Activated CD8-positive, alpha-beta memory T cell treated with anti-CD3 and anti-CD28 coated beads, Interleukin-2, amount 50 U/mL, for 4 hours (primary cell): Measurements from ENCODE around the gene LINGO3.
A peak's percentile ranks its signal among the peaks of the same experiment; 100 is the strongest.

ENCODE experiments used
- DNase-seq: peaks from one replicate; pipeline ENCODE4 v3.0.0-alpha.2; 2020

The LINGO3 gene

DNA sequence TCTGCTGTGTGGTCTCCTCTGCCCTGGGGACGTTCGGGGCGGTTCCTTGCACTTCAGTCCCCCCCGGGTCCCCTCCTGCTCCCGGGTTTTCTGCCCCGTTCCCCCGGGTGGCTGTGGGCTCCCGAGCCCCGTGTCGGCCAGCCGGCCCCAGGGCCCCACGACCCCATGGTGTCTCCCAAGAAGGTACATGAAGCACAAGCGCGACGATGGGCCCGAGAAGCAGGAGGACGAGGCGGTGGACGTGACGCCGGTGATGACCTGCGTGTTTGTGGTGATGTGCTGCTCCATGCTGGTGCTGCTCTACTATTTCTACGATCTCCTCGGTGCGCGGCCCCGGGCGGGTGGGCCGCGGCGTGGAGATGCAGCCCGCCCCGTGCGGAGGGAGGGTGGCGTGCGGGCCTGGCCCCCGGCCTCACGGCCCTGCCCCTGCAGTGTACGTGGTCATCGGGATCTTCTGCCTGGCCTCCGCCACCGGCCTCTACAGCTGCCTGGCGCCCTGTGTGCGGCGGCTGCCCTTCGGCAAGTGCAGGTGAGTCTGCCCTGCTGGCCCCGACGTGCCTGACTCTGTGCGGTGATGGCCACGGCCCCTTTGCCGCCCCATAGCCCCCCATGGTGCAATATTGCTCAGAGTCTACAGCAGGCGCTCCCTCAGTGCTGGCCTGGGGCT is 31.8 kb upstream of the LINGO3 start:
- DNase-seq, result no peak

DNA sequence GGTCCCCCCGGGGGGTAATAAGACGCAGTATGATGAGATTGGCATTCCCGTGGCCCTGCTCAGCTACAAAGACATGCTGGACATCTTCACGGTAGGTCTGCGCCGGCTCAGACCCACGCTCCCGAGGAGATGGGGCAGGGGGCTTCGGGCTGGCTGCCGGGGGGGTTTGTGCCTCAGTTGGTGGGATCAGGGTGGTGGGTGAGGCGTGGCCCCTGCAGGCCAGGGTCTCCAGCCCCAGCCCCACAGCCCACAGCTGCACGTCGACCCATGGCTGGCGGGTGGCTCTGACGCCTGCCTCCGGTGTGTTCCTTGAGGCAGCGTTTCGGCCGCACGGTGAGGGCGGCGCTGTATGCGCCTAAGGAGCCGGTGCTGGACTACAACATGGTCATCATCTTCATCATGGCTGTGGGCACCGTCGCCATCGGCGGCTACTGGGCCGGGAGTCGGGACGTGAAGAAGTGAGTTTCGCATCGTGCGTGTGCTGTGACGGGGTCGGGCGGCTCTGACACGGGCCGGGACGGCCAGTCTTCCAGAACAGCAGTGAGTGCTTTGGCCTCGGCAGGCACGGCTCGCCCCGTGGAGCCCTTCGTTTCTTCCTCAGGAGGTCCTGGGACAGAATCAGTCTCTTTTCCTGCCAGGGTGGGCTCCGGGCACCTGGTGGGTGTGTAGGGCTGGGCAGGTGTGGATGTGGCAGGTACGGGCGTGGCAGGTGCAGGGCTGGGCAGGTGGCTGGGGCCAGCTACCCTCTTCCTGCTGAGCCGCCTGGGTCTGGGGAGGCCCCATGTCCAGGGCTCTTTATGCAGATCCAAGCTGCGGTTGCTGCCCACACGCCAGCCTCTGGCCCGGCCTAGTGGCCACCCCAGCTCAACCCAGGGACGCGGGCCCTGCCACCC is 31.0 kb upstream of the LINGO3 start:
- DNase-seq, result no peak

DNA sequence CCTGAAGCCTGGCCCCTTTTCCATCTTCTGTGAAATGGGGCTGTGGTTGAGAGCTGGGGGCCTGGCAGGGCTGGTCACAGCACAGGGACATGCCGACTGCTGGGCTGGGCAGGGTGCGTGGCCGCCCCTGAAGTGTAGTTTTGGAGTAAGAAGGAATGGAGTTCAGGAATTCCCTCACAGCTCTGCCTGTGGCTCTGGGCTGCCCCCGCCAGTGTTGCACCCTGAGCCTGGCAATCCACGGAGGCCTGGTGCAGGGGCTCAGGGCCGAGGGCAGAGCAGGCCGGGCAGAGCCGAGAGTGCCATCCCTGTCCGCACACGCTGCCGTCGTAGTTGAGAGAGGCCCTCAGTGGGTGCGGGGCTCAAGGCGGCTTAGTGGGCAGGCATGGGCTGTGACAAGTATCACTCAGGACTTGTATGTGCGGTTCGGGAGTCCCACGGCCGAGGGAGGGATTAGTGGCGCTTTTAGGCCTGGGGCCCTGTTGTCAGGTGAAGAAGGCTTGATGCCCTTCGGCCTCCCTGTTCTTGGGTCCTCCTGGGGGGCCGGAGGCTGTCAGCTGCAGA is 30.2 kb upstream of the LINGO3 start:
- no peak for DNase-seq

DNA sequence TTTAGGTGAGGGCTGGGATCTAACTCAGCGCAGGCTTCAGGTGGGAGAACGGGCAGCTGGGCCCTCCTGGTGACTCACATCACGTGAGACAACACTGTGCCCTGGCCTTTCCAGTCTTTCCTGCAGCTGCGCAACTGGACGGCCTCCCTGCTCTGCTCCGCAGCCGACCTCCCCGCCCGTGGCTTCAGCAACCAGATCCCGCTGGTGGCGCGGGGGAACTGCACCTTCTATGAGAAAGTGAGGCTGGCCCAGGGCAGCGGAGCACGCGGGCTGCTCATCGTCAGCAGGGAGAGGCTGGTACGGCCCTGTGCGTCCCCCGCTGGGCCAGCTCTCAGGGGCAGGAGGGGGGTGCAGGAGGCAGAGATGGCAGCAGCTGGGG is 29.4 kb upstream of the LINGO3 start:
- no peak for DNase-seq

DNA sequence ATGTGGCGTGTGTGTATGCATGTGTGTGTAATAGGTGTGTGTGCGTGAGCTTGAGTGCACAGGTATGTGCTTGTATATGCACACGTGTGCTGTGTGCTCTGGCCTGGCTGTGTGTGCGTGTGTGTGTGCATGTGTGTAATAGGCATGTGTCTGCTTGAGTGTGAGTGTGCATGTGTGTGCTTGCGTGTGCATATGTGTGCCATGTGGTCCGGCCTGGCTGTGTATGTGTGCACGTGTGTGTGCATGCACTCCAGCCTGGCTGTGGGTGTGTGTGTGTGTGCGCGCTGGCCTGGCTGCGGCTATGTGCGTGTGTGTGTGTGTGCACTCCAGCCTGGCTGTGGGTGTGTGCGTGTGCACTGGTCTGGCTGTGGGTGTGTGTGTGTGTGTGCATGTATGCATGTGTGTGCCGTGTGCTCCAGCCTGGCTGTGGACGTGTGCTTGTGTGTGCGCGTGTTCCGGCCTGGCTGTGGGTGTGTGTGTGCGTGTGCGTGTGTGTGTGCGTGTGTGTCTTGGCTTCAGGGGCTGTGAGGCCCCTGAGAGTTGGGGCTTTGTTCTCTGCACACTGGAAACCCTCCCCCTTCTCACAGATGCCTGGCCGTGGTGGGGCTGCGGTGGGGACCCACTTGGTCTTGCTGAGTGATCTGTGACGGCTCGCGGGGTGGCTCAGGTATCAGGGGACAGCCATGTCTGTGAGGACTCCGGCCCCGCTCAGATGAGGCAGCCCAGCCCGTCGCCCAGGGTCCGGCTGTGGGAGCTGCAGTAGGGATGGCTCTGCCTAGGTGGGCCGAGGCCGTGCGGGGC is 28.8 kb upstream of the LINGO3 start:
- no peak for DNase-seq

DNA sequence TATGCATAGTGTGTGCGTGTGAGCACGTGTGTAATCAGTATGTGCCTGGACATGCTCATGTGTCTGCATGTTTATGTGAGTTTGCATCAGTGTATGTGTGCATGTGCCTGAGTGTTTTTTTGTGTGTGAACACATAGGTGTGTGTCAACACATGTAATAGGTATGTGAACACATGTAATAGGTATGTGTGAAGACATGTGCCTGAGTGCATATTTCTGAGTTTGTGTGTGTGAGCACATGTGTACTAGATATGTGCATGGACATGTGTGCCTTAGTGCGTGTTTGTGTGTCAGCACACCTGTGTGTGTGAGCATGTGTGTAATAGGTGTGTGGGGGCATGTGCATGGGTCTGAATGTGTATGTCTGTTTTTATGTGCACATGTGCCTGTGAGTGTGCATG is 27.9 kb upstream of the LINGO3 start:
- DNase-seq, result no peak

DNA sequence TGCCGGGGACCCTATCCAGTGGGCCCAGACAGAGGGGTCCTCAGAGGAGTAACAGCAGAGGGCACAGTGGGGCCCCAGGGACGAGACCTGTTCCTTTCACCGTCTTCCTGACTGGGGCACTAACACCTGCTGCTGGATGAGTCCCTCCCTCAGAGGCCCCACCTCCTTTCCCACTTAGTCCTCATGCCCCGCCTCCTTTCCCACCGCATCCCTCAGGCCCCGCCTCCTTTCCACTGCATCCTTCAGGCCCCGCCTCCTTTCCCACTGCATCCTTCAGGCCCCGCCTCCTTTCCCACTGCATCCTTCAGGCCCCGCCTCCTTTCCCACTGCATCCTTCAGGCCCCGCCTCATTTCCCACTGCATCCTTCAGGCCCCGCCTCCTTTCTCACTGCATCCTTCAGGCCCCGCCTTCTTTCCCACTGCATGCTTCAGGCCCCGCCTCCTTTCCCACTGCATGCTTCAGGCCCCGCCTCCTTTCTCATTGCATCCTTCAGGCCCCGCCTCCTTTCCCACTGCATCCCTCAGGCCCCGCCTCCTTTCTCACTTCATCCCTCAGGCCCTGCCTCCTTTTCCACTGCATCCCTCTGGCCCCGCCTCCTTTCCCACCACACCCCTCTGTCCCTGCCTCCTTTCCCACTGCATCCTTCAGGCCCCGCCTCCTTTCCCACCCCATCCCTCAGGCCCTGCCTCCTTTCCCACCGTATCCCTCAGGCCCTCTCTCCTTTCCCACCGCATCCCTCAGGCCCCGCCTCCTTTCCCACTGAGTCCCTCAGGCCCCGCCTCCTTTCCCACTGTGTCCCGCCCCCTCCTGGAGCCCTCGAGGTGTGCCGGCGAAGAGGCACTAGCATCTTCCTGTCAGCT is 27.3 kb upstream of the LINGO3 start:
- DNase-seq, result no peak

DNA sequence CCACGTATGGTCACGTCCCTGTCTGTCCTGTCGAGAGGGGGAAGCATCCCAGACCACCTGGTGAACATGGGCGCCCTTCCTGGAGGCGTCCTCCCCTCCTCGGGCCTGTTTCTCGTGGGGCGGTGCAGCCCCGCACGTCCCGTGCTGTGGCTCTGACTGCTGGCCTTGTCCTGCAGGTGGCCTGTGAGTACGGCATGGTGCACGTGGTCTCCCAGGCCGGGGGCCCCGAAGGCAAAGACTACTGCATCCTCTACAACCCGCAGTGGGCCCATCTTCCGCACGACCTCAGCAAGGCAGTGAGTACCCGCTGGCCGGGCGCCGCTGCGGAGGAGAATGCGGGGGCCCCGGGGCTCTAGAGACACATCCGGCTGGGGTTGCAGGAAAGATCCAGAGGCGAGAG is 26.5 kb upstream of the LINGO3 start:
- no peak for DNase-seq

DNA sequence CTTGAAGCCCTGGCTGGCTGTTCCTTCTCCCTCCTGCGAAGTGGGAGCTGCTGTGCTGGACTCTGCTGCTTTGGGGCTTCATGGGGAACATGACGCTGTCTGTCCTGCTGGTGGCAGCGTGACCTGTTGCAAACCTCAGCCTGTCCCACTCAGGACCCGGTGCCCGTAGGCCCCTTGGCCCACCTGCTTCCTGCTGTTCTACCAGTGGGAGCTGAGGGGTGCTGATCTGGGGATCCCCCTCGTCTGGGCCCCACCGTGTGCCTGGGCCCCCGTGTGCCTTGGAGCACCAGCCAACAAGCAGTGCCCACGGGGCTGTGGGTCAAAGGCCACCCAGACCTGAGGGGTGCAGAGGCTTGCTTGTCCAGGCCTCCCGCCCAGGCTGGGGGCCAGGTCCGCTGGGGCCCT is 25.9 kb upstream of the LINGO3 start:
- DNase-seq, result no peak

DNA sequence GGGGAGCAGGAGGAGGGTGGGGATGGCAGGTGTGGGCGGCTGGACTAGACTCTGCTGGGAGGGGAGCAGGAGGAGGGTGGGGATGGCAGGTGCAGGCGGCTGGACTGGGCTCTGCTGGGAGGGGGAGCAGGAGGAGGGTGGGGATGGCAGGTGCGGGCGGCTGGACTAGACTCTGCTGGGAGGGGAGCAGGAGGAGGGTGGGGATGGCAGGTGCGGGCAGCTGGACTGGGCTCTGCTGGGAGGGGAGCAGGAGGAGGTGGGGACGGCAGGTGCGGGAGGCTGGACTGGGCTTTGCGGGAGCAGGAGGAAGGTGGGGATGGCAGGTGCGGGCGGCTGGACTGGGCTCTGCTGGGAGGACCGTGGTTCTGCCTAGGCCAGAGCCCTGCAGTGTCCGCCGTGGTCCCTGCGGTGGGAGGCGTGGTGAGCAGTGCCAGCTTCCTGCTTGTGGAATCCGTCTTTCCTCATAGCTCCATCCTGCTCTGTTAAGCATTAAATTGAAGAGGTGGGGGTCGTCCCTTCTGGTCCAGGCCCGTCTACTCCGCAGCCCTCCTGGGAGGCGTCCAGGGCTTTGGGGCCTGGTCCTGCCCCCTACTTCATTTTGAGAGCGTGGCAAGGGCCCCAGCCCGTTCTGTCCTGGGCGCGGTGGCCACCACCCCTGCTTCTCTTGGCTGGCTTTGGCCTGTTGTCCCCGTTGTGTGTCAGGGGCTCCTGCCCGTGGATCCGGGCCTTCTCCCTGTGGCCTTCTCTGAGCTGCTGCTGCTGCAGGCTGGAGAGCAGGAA is 25.3 kb upstream of the LINGO3 start:
- no peak for DNase-seq

DNA sequence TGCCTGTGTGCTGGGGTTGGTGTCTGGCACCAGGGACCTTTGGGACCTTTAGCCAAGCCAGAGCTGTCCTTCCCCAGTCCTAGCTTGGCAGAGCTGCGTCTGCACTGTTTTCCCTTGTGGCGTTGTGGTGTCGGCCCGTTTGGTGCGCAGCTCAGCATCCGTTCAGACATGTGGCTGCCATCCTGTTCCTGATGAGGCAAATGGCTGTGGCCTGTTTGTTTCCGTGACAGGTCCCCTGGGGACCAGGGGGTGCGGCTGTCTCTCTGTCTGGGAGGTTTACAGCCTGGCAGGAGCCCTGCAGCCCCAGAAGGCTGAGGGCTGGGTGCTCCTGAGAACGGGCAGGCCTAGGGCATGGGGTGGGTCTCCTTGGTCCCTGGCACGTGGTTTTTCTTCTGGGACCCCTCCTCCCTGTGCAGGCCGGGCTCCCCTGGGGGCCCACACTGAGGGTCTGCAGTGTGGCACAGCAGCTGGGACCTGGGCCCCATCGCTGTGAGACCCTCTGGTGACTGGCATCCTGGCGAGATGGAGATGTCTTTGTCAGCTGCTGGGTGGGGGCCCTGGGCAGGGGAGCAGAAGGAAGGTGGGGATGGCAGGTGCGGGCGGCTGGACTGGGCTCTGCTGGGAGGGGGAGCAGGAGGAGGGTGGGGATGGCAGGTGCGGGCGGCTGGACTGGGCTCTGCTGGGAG is 24.5 kb upstream of the LINGO3 start:
- DNase-seq, result peak; percentile 33

DNA sequence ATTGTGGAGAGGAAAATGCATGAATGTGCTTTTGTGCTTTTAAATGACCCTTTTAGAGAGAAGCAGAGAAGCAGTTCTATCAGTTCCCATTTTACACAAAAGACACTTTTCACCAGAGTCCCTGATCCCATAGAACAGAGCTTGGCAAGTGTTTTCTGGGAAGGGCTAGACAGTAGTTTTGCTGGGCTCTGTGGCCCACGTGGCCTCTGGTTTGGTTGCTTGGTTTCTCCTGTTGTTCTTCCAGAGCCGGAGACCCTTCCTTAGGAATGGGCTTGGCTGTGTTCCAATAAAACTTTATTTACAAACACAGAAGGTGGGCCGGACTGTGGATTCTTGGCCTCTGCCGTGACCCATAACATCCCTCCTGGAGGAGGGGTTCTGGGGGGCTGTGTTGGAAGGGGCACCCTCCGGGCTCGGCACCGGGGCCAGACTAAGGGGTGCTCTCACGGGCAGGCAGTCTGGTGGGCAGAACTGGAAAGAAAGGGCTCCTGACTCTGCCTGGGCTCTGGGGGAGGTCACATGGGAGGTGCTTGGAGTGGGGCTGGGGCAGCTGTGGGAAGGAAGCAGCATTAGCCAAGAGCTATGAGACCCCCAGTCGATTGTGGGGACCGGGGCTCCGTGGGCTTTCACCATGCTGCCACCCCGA is 23.8 kb upstream of the LINGO3 start:
- DNase-seq, result no peak

DNA sequence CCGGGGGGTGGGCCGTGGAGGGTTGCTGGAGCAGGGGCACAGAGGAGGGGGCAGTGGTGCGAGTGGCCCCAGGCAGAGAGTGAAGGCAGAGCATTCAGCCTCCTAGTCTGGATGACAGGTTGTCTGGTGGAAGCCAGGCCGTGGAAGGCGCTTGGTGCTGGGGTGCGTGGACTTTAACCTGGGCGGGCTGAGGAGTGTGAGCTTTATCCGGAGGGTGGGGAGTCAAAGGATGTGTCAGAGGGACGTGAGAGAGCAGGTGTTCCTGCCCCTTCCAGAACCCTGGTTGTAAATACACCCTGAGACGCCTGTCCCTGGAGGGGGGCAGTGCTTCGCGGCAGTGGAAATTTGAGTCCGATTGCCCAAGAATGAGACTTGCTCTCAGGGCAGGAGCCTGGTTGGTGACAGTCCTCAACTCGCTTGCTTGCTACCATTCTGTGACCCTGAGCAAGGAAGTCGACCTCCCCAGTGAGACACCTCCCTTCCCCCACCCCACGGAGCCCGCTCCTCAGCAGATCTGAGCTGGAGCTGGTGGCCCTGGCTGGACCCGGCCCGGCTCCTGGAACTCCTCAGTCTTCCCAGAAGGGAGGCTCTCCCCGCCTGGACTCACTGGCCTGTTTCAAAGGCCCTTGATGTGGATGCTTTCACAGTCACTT is 22.8 kb upstream of the LINGO3 start:
- DNase-seq, result no peak

DNA sequence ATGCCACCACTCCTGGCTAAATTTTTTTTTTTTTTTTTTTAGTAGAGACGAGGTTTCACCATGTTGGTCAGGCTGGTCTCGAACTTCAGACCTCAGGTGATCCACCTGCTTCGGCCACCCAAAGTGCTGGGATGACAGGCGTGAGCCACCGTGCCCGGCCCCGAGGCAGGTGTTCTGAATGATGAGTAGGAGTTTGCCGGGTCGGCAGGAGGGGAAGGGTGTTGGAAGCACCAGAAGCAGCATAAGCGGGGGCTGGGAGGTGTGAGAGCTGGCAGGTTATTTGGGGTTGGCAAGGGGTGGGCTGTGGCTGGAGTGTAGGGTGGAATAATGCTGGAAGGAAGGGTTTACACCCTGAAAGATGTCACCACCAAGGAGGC is 22.3 kb upstream of the LINGO3 start:
- DNase-seq, result no peak

DNA sequence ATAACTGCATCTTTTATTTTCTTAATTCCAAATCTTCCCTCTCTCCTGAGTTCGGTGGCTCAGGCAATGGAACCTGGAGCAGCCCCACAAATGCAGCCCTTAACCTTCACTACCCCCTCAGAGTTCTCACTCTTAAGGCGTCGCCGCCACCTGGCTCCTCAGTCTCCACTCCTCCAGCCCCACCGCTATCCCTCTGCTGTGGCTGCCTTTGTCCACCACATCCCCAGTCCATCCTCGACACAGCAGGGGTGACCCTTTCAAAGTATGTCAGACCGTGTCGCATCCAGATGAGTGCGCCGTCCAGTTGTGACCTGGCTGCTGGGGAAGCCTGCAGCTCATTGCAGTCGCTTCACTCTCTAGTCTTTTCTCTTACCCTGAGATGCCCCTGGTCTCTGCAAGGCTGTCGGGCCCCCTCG is 21.6 kb upstream of the LINGO3 start:
- no peak for DNase-seq

DNA sequence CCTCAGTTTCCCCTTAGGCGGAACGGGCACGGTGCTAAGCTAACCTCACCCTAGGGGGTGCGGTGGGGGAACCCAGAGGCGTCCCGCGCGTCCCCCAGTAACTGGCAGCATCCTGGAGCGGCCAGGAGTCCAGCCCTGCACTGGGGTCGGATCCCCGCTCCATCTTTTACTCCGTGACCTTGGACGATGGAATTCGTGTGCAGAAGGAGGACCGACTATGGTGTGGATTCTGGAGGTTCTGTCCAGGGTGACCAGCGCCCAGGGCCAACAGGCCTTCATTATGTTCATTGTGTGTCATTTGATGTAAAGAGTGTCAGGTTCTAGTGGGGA is 21.2 kb upstream of the LINGO3 start:
- DNase-seq, result no peak

DNA sequence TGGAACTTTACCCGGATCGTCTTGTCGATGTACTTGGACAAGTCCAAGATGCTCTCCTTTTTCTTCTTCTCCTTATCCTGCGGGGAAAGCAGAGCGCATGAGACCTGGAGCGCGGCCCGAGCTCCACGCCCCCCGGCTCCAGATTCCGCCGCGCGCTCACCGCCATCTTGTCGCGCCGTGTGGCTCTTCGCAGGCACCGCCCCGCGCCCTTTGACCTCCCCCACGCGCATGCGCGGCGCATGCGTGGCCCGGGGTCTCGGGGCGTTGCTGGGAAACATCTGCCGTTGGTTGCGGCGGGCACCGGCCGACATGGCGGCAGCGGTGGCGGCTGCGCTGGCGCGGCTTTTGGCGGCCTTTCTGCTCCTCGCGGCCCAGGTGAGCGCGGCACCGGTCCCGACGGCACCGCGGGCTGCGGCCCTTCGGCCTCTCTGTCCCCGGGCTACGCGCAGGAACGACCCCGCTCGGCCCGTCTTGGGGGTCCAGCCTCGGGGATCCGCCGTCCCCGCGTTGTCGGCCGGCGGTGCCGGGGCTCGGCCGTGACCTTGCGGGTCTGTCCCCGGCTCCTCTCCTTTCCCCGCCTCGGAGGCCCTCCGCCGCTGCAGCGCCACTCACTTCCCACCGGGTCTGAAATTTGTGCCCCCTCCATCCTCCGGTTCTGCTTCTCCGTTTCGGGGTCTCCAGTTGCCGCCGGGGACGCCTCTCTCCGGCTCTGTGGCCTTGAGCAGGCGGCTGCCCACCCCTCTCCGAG is 20.6 kb upstream of the LINGO3 start, which contains the start of the genes LSM7 and SPPL2B:
LSM7 (minus strand) TSS at position 186 of the 748 bp plus-strand sequence; CDS start at position 166, 20 bp downstream.
SPPL2B (plus strand) TSS at position 284 of the 748 bp plus-strand sequence; CDS start at position 310, 26 bp downstream.
- DNase-seq, result peak; percentile 93

DNA sequence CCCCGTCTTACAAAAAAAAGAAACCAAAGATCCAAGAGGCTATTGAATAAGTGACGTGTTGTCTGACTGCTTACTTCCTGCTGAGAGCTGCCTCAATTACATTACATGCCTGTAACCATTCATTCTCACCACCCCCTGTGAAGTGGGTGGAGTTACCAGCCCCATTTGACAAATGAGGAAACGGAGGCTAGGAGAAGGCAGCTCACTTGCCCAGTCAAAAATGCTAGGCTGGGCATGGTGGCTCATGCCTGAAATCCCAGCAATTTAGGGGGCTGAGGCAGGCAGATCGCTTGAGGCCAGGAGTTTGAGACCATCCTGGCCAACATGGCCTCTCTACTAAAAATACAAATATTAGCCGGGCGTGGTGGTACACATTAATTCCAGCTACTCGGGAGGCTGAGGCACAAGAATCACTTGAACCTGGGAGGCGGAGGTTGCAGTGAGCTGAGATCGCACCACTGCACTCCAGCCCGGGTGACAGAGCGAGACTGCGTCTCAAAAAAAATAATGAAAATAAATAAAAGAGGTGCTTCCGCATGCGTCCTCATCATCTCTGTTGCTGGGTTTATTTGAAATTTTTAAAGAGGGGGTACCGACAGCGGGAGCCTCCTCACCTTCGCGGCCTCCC is 19.9 kb upstream of the LINGO3 start:
- peak; percentile 58 for DNase-seq
